Breast epithelium (tissue), 4 donors: Measurements from ENCODE around the gene MAP3K8. TPM values are rescaled to one million over a fixed set of nuclear protein-coding genes. Genes with fewer than 3 reads are reported as not detected.
A peak's percentile ranks its signal among the peaks of the same experiment; 100 is the strongest.
"Not testable (repeated sequence)": the region's sequence is repeated elsewhere in the genome, so short reads cannot be mapped to it uniquely, and the experiment has no call there.

Source experiments
- DNase-seq, 2 donors: peaks; one replicate each; pipeline ENCODE4 v3.0.0-alpha.2; 2019; ENCODE audit warnings: low spot score in 2 of 2
- H3K27ac ChIP-seq, 2 donors: fragments of 200-600 bp; sonication (generic) in 1 of 2; one replicate each; pipeline ENCODE4 v1.5.1; 2016 to 2019; ENCODE audit warnings: mild to moderate bottlenecking in 1 of 2
- H3K27me3 ChIP-seq, 2 donors: fragments of 200-600 bp; sonication (generic) in 1 of 2; one replicate each; pipeline versions ENCODE4 v1.5.1 to v1.6.0; 2017 to 2019; ENCODE audit warnings: control low read depth in 1 of 2, mild to moderate bottlenecking in 1 of 2
- H3K36me3 ChIP-seq: fragments of 200-600 bp; one replicate; pipeline ENCODE4 v1.5.1; 2019
- H3K4me1 ChIP-seq, 2 donors: fragments of 200-600 bp; sonication (generic); one replicate each; pipeline ENCODE4 v1.5.1; 2016 to 2019; ENCODE audit warnings: control low read depth in 1 of 2
- H3K4me3 ChIP-seq, 3 donors: fragments of 200-600 bp; sonication (generic); 1 replicate in 2 of 3; 2 replicates in 1 of 3; pipeline ENCODE4 v1.5.1; 2016 to 2019; ENCODE audit warnings: mild to moderate bottlenecking in 3 of 3, moderate library complexity in 2 of 3
- H3K9me3 ChIP-seq, 2 donors: fragments of 200-600 bp; sonication (generic) in 1 of 2; one replicate each; pipeline ENCODE4 v1.5.1; 2016 to 2019; ENCODE audit warnings: control low read depth in 1 of 2
- POLR2A ChIP-seq: fragments of 450-650 bp; IDR thresholded peaks from one replicate; pipeline ENCODE4 v1.6.1; 2016; ENCODE audit warnings: antibody characterized with exemption, mild to moderate bottlenecking, moderate library complexity
- POLR2AphosphoS5 ChIP-seq, 3 donors: sonication (generic); formaldehyde crosslinking; IDR thresholded peaks; one replicate each; pipeline ENCODE4 v1.6.1; 2017; ENCODE audit warnings: antibody characterized with exemption in 3 of 3
- intact Hi-C: fragments of 100-400 bp; cut with DNase I; formaldehyde crosslinking; loops from one replicate; pipeline ENCODE4 v1.15.1; 2023; ENCODE audit warnings: low total_unique reads
- total RNA-seq, 3 donors: library from RNA; depleted of rRNA; stranded (reverse); fragments of >200 nt; gene quantifications; one replicate each; pipeline ENCODE4 v1.1.0, GENCODE V29; 2016
- TF ChIP-seq, protein P1 (sequence below), 3 donors: fragments of 450-650 bp; IDR thresholded peaks; one replicate each; pipeline ENCODE4 v1.5.1; 2016 to 2017; ENCODE audit warnings: antibody characterized with exemption in 3 of 3, mild to moderate bottlenecking in 3 of 3, moderate library complexity in 3 of 3

MAP3K8 gene
- total RNA-seq, 3 donors from 2014 or later, result 34.4 to 45.9 (median 40.2) TPM

- Histone ChIP-seq H3K27ac (peak overlapping the region; percentile 98 to 100), H3K9me3 (no peaks in the 10 kb centered on the region), H3K36me3 (no peaks in the 10 kb centered on the region), H3K4me3 (peak overlapping the region; percentile 75 to 93 (median 90)), H3K4me1 (peaks cover 0 to 10% of the 10 kb centered on the region in 2 donors), H3K27me3 (no peaks in the 10 kb centered on the region)
- intact Hi-C loops, result loop anchor here (5.0 kb wide), 1 partner anchor 542 kb away; no protein-coding TSS in a partner anchor
- peak; percentile 85 to 86 for DNase-seq
- TF ChIP-seq POLR2AphosphoS5 (IDR thresholded peaks at IDR 0.05) (peak; percentile 91 to 98 (median 93)), POLR2A (peak; percentile 96)
- TF ChIP-seq, protein P1, sequence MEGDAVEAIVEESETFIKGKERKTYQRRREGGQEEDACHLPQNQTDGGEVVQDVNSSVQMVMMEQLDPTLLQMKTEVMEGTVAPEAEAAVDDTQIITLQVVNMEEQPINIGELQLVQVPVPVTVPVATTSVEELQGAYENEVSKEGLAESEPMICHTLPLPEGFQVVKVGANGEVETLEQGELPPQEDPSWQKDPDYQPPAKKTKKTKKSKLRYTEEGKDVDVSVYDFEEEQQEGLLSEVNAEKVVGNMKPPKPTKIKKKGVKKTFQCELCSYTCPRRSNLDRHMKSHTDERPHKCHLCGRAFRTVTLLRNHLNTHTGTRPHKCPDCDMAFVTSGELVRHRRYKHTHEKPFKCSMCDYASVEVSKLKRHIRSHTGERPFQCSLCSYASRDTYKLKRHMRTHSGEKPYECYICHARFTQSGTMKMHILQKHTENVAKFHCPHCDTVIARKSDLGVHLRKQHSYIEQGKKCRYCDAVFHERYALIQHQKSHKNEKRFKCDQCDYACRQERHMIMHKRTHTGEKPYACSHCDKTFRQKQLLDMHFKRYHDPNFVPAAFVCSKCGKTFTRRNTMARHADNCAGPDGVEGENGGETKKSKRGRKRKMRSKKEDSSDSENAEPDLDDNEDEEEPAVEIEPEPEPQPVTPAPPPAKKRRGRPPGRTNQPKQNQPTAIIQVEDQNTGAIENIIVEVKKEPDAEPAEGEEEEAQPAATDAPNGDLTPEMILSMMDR (IDR thresholded peaks at IDR 0.05), result no peak
Observed at GRCh38 chr10:30434273-30435072, 489 bp downstream of the MAP3K8 start.

DNA sequence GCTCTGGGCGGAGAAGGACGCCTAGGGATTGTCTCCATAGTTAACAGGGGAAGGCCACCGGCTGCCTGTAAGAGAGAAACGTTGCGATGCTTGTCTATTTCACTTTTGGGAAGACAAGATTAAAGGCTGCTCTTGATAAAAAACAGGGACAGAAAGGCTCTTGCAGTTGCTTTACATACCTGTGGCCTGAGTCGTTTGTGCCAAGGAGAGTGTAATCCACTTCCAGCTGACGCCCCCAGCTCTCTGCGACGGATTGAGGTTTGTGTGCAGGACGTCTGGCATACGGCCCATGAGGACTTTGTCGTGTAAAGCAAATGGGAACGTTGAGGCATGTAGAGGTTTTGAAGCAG is 1.1 kb downstream of the MAP3K8 start:
- H3K4me1 ChIP-seq, result peaks cover 0 to 10% of the 10 kb centered on the region in 2 donors
- intact Hi-C loops, result no loop called here
- peak; percentile 55 to 61 for DNase-seq

DNA sequence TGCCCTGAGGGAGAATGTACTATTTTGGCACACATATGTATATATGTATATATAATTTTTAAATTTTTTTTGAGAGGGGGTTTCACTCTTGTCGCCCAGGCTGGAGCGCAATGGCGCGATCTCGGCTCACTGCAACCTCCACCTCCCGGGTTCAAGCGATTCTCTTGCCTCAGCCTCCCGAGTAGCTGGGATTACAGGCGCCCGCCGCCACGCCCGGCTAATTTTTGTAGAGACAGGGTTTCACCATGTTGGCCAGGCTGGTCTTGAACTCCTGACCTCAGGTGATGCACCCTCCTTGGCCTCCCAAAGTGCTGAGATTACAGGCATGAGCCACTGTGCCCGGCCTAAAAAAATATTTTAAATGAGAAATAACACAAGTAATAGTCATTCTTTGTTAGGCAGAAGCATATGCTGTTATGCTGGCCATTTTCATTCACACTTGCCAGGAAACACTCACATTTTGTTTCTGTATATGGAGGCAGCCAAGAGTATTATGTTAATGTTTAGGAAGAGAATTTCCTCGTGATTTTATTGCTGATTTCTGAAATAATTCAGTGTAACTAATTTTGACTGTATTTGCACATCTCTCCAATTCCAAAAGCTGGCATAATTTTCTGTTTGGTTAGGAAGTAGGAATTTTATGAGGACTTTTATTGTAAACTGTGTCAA is 1.6 kb downstream of the MAP3K8 start:
- H3K9me3 ChIP-seq, H3K36me3 ChIP-seq, intact Hi-C loops, DNase-seq, H3K27me3 ChIP-seq: not testable (repeated sequence)
- peaks cover 0 to 10% of the 10 kb centered on the region in 2 donors for H3K4me1 ChIP-seq
- peak overlapping the region; percentile 75 to 93 (median 90) for H3K4me3 ChIP-seq
- H3K27ac ChIP-seq, result peak overlapping the region; percentile 98 to 100

More for the DNA sequence above, 1.1 kb downstream of the MAP3K8 start:
- TF ChIP-seq, protein P1 (IDR thresholded peaks at IDR 0.05), result no peak
- TF ChIP-seq POLR2AphosphoS5 (IDR thresholded peaks at IDR 0.05) (no peak), POLR2A (no peak)
- H3K27ac ChIP-seq, result peak overlapping the region; percentile 98 to 100
- H3K27me3 ChIP-seq, result no peaks in the 10 kb centered on the region
- H3K4me3 ChIP-seq, result peak overlapping the region; percentile 75 to 93 (median 90)
- H3K9me3 ChIP-seq, result no peaks in the 10 kb centered on the region
- no peaks in the 10 kb centered on the region for H3K36me3 ChIP-seq

GRCh38 chr10:30436191-30436611 is 2.2 kb downstream of the MAP3K8 start:
- peak overlapping the region; percentile 98 to 100 for H3K27ac ChIP-seq
- TF ChIP-seq, protein P1 (IDR thresholded peaks at IDR 0.05), result no peak
- no peak for TF ChIP-seq POLR2AphosphoS5 (IDR thresholded peaks at IDR 0.05)
- TF ChIP-seq POLR2A, result no peak
- no peaks in the 10 kb centered on the region for H3K27me3 ChIP-seq
- H3K4me1 ChIP-seq, result peaks cover 0 to 10% of the 10 kb centered on the region in 2 donors
- H3K9me3 ChIP-seq, result no peaks in the 10 kb centered on the region
- no peak for DNase-seq
- H3K36me3 ChIP-seq, result no peaks in the 10 kb centered on the region
- peak overlapping the region; percentile 75 to 93 (median 90) for H3K4me3 ChIP-seq
- intact Hi-C loops, result no loop called here

DNA sequence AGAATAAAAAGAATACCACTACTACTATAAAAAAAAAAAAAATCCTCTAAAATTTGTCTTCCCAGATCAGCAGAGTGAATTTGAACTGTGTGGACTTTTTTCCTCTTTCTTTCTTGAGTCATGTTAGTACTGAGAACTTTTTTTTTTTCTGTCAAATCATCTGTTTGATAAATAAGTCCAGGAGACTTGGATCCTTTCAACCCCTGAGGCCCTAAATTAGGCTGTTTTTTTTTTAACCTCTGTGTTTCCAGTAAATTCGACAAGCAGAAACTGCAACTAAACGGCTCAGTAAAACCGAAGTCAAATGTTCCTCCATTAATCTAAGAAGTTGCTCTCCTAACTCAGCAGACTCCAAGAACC is 2.7 kb downstream of the MAP3K8 start:
- DNase-seq, result no peak
- Histone ChIP-seq H3K9me3 (no peaks in the 10 kb centered on the region), H3K4me3 (peak overlapping the region; percentile 75 to 93 (median 90)), H3K36me3 (no peaks in the 10 kb centered on the region), H3K27me3 (no peaks in the 10 kb centered on the region), H3K27ac (peak overlapping the region; percentile 62 to 100), H3K4me1 (peaks cover 0 to 10% of the 10 kb centered on the region in 2 donors)
- intact Hi-C loops, result no loop called here
- TF ChIP-seq, protein P1 (IDR thresholded peaks at IDR 0.05), result no peak
- TF ChIP-seq POLR2A (no peak), POLR2AphosphoS5 (IDR thresholded peaks at IDR 0.05) (no peak)
